Muscle layer of duodenum (tissue), 2 donors: ENCODE results near the gene APOL1.

Source experiments
- H3K27ac ChIP-seq: one replicate; pipeline ENCODE4 v1.7.0; 2013; ENCODE audit warnings: mild to moderate bottlenecking, low read length
- H3K27me3 ChIP-seq: one replicate; pipeline ENCODE4 v1.7.0; 2013; ENCODE audit warnings: low read depth, mild to moderate bottlenecking, control low read depth, low read length
- H3K36me3 ChIP-seq, 2 donors: one replicate each; pipeline ENCODE4 v1.7.0; 2013; ENCODE audit warnings: low read length in 2 of 2, control low read depth in 1 of 2, mild to moderate bottlenecking in 1 of 2; ENCODE audit not compliant: insufficient read depth in 2 of 2, control insufficient read depth in 1 of 2
- H3K4me1 ChIP-seq, 2 donors: one replicate each; pipeline ENCODE4 v1.7.0; 2013; ENCODE audit warnings: low read length in 2 of 2, mild to moderate bottlenecking in 2 of 2, control low read depth in 1 of 2, moderate library complexity in 1 of 2; ENCODE audit not compliant: insufficient read depth in 2 of 2, control insufficient read depth in 1 of 2
- H3K4me3 ChIP-seq, 2 donors: one replicate each; pipeline ENCODE4 v1.7.0; 2013; ENCODE audit warnings: low read length in 2 of 2, low read depth in 1 of 2, mild to moderate bottlenecking in 1 of 2
- H3K9me3 ChIP-seq, 2 donors: one replicate each; pipeline ENCODE4 v1.7.0; 2013; ENCODE audit warnings: low read length in 2 of 2, control low read depth in 1 of 2, mild to moderate bottlenecking in 1 of 2; ENCODE audit not compliant: control insufficient read depth in 1 of 2
- donor health status: healthy.

APOL1 gene

GRCh38 chr22:36279219-36279666 is 26.3 kb downstream of the APOL1 start:
- no peaks in the 10 kb centered on the region for H3K27me3 ChIP-seq
- H3K27ac ChIP-seq, result no peak overlapping the region
- no peaks in the 10 kb centered on the region for H3K9me3 ChIP-seq
- H3K4me3 ChIP-seq, result no peak overlapping the region
- peaks cover 33% of the 10 kb centered on the region in 2 donors for H3K36me3 ChIP-seq
- peaks cover 3 to 15% of the 10 kb centered on the region in 2 donors for H3K4me1 ChIP-seq

- no peaks in the 10 kb centered on the region for H3K9me3 ChIP-seq
- H3K27ac ChIP-seq, result no peak overlapping the region
- H3K4me3 ChIP-seq, result no peak overlapping the region
- peaks cover 3 to 15% of the 10 kb centered on the region in 2 donors for H3K4me1 ChIP-seq
- peaks cover 44 to 45% of the 10 kb centered on the region in 2 donors for H3K36me3 ChIP-seq
- no peaks in the 10 kb centered on the region for H3K27me3 ChIP-seq
These were observed 27.4 kb downstream of the APOL1 start for GRCh38 chr22:36280379-36280778.

GRCh38 chr22:36281781-36282327 is 28.9 kb downstream of the APOL1 start:
- H3K36me3 ChIP-seq, result peaks cover 58 to 59% of the 10 kb centered on the region in 2 donors
- no peaks in the 10 kb centered on the region for H3K27me3 ChIP-seq
- H3K27ac ChIP-seq, result no peak overlapping the region
- H3K4me3 ChIP-seq, result no peak overlapping the region
- H3K9me3 ChIP-seq, result no peaks in the 10 kb centered on the region
- peaks cover 3 to 26% of the 10 kb centered on the region in 2 donors for H3K4me1 ChIP-seq

GRCh38 chr22:36282328-36282831 is 29.4 kb downstream of the APOL1 start:
- Histone ChIP-seq H3K27me3 (no peaks in the 10 kb centered on the region), H3K9me3 (no peaks in the 10 kb centered on the region), H3K36me3 (peaks cover 61 to 64% of the 10 kb centered on the region in 2 donors), H3K27ac (no peak overlapping the region), H3K4me1 (peaks cover 2 to 29% of the 10 kb centered on the region in 2 donors), H3K4me3 (no peak overlapping the region)

- H3K9me3 ChIP-seq, result no peaks in the 10 kb centered on the region
- no peak overlapping the region for H3K27ac ChIP-seq
- no peaks in the 10 kb centered on the region for H3K27me3 ChIP-seq
- peaks cover 0 to 29% of the 10 kb centered on the region in 2 donors for H3K4me1 ChIP-seq
- no peak overlapping the region for H3K4me3 ChIP-seq
- peaks cover 74 to 82% of the 10 kb centered on the region in 2 donors for H3K36me3 ChIP-seq
These were observed 31.2 kb downstream of the APOL1 start for GRCh38 chr22:36284171-36284571.

- H3K4me3 ChIP-seq, result no peak overlapping the region
- H3K27ac ChIP-seq, result no peak overlapping the region
- peaks cover 0 to 29% of the 10 kb centered on the region in 2 donors for H3K4me1 ChIP-seq
- no peaks in the 10 kb centered on the region for H3K9me3 ChIP-seq
- no peaks in the 10 kb centered on the region for H3K27me3 ChIP-seq
- peaks cover 79 to 91% of the 10 kb centered on the region in 2 donors for H3K36me3 ChIP-seq
These were observed 32.1 kb downstream of the APOL1 start for GRCh38 chr22:36285017-36285416.

- Histone ChIP-seq H3K27me3 (no peaks in the 10 kb centered on the region), H3K4me3 (no peak overlapping the region), H3K4me1 (peaks cover 0 to 27% of the 10 kb centered on the region in 2 donors), H3K27ac (no peak overlapping the region), H3K36me3 (peaks cover 79 to 91% of the 10 kb centered on the region in 2 donors), H3K9me3 (no peaks in the 10 kb centered on the region)
These were observed 32.6 kb downstream of the APOL1 start for GRCh38 chr22:36285545-36285944.

GRCh38 chr22:36286096-36286957 is 33.4 kb downstream of the APOL1 start:
- Histone ChIP-seq H3K27ac (no peak overlapping the region), H3K27me3 (no peaks in the 10 kb centered on the region), H3K4me3 (no peak overlapping the region), H3K9me3 (no peaks in the 10 kb centered on the region), H3K4me1 (peaks cover 0 to 19% of the 10 kb centered on the region in 2 donors), H3K36me3 (peaks cover 74 to 85% of the 10 kb centered on the region in 2 donors)

GRCh38 chr22:36287881-36288515 is 35.1 kb downstream of the APOL1 start:
- H3K4me1 ChIP-seq, result peaks cover 0 to 14% of the 10 kb centered on the region in 2 donors
- H3K4me3 ChIP-seq, result no peak overlapping the region
- H3K36me3 ChIP-seq, result peaks cover 73 to 83% of the 10 kb centered on the region in 2 donors
- no peaks in the 10 kb centered on the region for H3K27me3 ChIP-seq
- H3K27ac ChIP-seq, result no peak overlapping the region
- H3K9me3 ChIP-seq, result no peaks in the 10 kb centered on the region

- no peaks in the 10 kb centered on the region for H3K27me3 ChIP-seq
- no peak overlapping the region for H3K4me3 ChIP-seq
- H3K27ac ChIP-seq, result no peak overlapping the region
- H3K4me1 ChIP-seq, result peaks cover 0 to 14% of the 10 kb centered on the region in 2 donors
- no peaks in the 10 kb centered on the region for H3K9me3 ChIP-seq
- H3K36me3 ChIP-seq, result peaks cover 76 to 85% of the 10 kb centered on the region in 2 donors
These were observed 35.9 kb downstream of the APOL1 start for GRCh38 chr22:36288571-36289405.
